AG08396 (cell line): ENCODE measurements around the gene HSD11B2.

Experiments
- DNase-seq: peaks from one replicate; pipeline ENCODE4 v3.0.0; 2012; ENCODE audit warnings: low spot score, mixed read lengths

The HSD11B2 gene

GRCh38 chr16:67435758-67436164 lies 4.8 kb downstream of the HSD11B2 start:
- DNase-seq, result no peak

GRCh38 chr16:67436640-67437193 lies 5.8 kb downstream of the HSD11B2 start:
- no peak for DNase-seq

DNA sequence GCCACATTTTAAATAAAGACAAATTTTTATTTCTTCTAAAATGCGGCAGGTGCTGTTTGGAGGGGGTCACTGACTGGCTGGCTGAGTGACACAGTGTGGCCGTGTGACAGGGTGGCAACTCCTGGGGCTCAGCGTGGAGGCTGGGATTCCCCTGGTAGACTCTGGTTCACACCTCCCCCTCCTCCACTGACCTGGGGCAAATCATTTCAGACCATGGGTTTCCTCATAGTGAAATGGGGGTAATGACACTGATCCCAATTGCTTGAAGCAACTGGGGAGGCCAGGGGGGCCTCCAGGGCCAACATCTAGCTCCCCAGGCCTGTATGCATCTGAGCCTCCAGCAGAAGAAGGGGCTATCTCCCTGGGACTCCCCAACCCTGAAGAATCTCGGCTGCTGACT lies 6.6 kb downstream of the HSD11B2 start:
- DNase-seq, result no peak

- DNase-seq, result no peak
Measured at GRCh38 chr16:67438098-67438791, 7.3 kb downstream of the HSD11B2 start.

- DNase-seq, result no peak
Measured at GRCh38 chr16:67438824-67439393, 8.0 kb downstream of the HSD11B2 start.

DNA sequence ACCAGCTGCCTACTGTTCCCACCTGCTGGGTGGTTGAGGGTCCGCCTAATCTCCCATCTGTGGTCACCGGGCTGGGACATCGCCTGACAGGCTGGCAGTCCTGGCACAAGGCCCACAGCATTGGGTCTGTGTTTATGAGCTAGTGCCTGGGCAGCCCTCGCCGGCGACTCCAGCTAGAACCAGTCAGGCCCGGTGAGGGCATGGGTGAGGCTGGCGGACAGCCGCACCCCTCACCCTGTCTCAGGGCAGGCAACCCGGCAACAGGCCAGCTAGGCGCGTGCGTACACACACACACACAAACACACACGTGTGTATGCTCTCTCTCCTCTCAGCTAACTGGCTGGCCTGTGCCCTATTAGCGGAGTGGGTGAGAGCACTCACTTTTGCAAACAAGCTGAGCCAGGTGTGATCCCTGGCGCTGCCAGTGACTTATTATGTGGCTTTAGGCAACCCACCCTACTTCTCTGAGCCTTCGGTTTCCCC lies 10.4 kb downstream of the HSD11B2 start:
- no peak for DNase-seq

DNA sequence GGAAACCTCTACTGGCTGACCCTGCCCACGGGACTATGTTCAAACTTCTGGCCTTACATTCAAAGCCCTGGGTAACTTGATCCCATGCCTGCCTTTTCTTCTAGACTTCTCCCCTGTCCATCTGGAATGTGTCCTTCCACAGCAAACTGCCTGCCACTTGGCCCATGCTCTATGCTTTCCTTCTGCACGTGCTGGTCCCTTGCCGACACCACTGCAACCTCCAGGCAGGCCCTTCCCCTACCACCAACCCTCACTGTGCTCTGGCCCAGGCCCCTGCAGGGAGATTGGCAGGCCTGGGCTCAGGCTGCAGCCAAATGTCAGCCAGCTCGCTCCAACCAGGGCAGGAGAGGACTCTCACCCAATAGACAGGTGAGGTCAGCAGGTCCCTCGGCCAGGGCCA lies 11.0 kb downstream of the HSD11B2 start:
- no peak for DNase-seq

GRCh38 chr16:67442581-67443255 lies 11.8 kb downstream of the HSD11B2 start:
- DNase-seq, result no peak

DNA sequence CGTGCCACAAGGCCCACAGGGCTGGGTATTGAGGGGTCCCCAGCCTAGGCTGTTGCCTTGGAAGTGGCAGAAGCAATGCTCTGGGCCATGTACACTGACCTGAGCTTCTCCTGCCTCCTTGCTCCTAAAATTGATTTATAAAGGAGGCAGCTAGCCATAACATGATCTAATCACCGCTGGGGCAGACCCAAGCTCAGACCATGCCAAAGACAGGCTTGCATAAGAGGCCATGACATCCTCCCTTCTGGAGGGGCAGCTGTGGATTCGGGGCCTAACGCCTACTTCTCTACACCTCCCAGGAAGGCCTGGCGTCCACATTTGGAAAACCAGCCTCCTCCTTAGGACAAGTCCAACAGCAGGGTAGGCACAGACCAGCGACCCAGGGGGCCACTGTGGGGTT lies 12.3 kb downstream of the HSD11B2 start:
- no peak for DNase-seq

DNA sequence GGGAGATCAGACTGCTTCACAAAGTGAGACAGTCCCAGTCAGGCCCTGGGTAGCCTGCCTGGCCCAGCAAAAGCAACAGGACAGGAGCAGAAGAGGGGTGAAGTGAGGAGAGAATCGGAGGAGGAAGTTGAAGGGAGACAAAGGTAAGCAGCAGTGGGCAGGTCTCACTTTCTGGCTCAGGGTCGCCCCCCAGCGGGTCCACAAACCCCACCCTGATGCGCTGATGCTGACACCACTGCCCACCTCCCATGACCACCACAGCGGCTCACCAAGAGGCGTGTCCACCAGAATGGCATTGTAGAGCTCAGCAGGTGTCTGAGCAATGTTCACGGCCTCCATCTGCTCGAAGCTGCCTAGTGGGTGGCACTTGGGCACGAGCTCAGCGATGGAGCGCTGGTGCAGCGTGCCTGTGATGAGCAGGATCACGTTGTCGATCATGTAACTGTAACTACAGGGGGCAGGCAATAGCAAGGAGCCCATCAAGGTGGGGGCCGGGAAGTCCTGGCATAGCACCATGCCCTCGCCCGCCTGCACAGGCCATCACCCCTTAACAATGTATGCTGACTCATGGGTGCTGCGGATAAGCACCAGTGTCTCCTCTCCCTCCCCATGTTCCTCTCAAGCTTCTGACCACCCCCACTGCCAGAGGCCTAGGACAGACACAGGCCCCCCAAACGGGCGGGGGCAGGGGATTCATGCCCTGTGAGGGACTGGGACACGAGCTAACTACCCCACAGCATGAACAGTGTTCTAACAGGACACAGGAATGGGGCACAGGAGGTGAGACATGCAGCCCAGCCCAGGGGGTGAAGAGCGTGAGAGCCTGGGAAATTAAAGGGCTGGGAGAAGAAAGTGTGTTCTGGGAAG lies 13.6 kb downstream of the HSD11B2 start:
- DNase-seq, result no peak

GRCh38 chr16:67445126-67445426 lies 14.2 kb downstream of the HSD11B2 start:
- no peak for DNase-seq

GRCh38 chr16:67445441-67445912 lies 14.6 kb downstream of the HSD11B2 start:
- DNase-seq, result no peak

DNA sequence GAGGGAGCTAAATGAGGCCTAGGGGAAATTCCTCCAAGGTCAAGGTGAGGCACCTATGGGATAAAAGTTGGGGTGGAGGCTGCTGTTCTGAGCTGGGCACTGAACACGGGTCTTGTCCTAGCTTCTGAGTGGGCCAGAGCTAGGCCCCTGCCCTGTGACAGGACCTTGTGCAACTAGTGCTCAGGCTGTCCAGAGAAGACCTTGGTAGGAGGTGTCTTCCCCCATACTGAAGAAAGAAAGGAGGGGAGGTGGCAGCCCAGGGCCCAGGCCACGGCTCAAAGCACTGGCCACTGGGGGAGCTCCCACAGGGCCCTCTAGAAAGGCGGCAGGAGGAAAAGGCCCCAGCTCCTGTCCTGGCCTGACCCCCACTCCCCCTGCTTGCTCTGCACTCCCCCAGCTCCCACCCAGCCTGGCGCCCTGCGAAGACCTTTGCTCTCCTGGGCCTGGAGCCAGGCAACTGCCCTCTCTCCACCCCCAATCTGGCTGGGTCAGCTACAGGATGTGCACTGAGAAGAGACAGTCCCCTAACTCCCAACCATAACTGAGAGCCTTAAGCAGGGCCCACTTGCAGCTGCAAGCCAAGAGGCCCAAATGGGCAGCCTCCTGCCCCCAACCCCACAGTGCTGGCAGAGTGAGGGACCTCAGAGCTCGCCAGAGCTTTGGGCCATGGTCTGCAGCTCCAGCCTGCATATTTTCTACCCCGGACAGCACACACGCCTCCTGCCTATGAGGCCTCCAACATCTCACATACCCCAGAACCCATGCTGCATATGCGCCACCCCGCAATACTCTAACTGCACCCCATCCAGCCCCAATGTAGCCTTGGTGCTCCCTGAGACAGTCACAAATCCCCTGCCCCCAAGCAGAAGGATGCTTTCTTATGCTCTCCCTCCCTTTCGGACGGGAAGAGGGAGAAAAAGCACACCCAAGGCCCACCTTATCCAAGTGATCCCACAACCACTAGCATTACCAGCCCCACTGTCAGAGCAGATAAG lies 15.3 kb downstream of the HSD11B2 start:
- DNase-seq, result peak; percentile 18

- DNase-seq, result no peak
Measured at GRCh38 chr16:67446968-67447507, 16.1 kb downstream of the HSD11B2 start.

- peak; percentile 53 for DNase-seq
Measured at GRCh38 chr16:67447508-67448076, 16.7 kb downstream of the HSD11B2 start.

- no peak for DNase-seq
Measured at GRCh38 chr16:67448580-67448979, 17.7 kb downstream of the HSD11B2 start.

GRCh38 chr16:67449336-67449735 lies 18.4 kb downstream of the HSD11B2 start:
- DNase-seq, result no peak

- DNase-seq, result no peak
Measured at GRCh38 chr16:67449739-67450138, 18.8 kb downstream of the HSD11B2 start.

GRCh38 chr16:67451061-67451703 lies 20.3 kb downstream of the HSD11B2 start:
- no peak for DNase-seq
